HepG2 (cell line): ENCODE measurements around the gene NFE2. TPM values are rescaled to one million over a fixed set of nuclear protein-coding genes. Genes with fewer than 3 reads are reported as not detected.
A peak's percentile ranks its signal among the peaks of the same experiment; 100 is the strongest.

Experiments used
- ARHGAP35 ChIP-seq: sonication (generic); formaldehyde crosslinking; IDR thresholded peaks from 2 replicates; pipeline ENCODE4 v1.9.0; 2022; ENCODE audit warnings: mild to moderate bottlenecking, inconsistent platforms, moderate library complexity, missing genetic modification reagents, borderline replicate concordance
- CENPT ChIP-seq: sonication (generic); formaldehyde crosslinking; IDR thresholded peaks from 2 replicates; pipeline ENCODE4 v1.8.0; 2022; ENCODE audit warnings: low read depth, mild to moderate bottlenecking, moderate library complexity, missing genetic modification reagents
- DNMT3B ChIP-seq: conservative IDR thresholded peaks from 2 replicates; pipeline ENCODE4 v1.6.1; 2016; ENCODE audit warnings: missing biosample characterization, control low read depth
- ERF ChIP-seq: IDR thresholded peaks from 2 replicates; pipeline ENCODE4 v1.6.1; 2018; ENCODE audit warnings: missing biosample characterization, missing genetic modification reagents
- EZH2 ChIP-seq: conservative IDR thresholded peaks from 2 replicates; pipeline ENCODE4 v1.6.1; 2012; ENCODE audit warnings: mild to moderate bottlenecking, low read depth, low read length, moderate library complexity
- HDAC6 ChIP-seq: fragments of 200-600 bp; sonication (generic); IDR thresholded peaks from 2 replicates; pipeline ENCODE4 v1.7.0; 2017; ENCODE audit warnings: mild to moderate bottlenecking, antibody characterized with exemption, low read length, low read depth
- HNF4A ChIP-seq: sonication (generic); formaldehyde crosslinking; IDR thresholded peaks from 2 replicates; pipeline ENCODE4 v1.4.0; 2020; ENCODE audit warnings: missing genetic modification reagents
- KAT2B ChIP-seq: fragments of 150-350 bp; IDR thresholded peaks from 2 replicates; pipeline ENCODE4 v1.6.1; 2014; ENCODE audit warnings: low read depth, low read length, borderline replicate concordance
- KDM6A ChIP-seq: IDR thresholded peaks from 2 replicates; pipeline ENCODE4 v1.6.1; 2016; ENCODE audit warnings: low read depth
- KLF13 ChIP-seq: sonication (generic); formaldehyde crosslinking; IDR thresholded peaks from 2 replicates; pipeline ENCODE4 v1.4.0; 2020; ENCODE audit warnings: mild to moderate bottlenecking, missing genetic modification reagents
- MBNL3 ChIP-seq: fragments of 250-450 bp; sonication (Bioruptor Pico); conservative IDR thresholded peaks from 2 replicates; pipeline ENCODE4 v1.8.0; 2022; ENCODE audit warnings: mild to moderate bottlenecking, inconsistent platforms
- RBFOX2 ChIP-seq: fragments of 200-400 bp; formaldehyde crosslinking; IDR thresholded peaks from 2 replicates; pipeline ENCODE4 v1.6.1; 2017; ENCODE audit warnings: low read depth, mild to moderate bottlenecking, low read length
- SRF ChIP-seq: IDR thresholded peaks from 2 replicates; pipeline ENCODE4 v1.6.1; 2011; ENCODE audit warnings: mild to moderate bottlenecking, low read depth, low read length, moderate library complexity
- SUZ12 ChIP-seq: fragments of 150-350 bp; IDR thresholded peaks from 2 replicates; pipeline ENCODE4 v1.6.1; 2014; ENCODE audit warnings: low read depth, low read length
- THAP11 ChIP-seq: IDR thresholded peaks from 2 replicates; pipeline ENCODE4 v1.6.1; 2016; ENCODE audit warnings: missing biosample characterization, missing genetic modification reagents
- ZFYVE20 ChIP-seq: sonication (generic); formaldehyde crosslinking; IDR thresholded peaks from 2 replicates; pipeline ENCODE4 v1.8.0; 2023; ENCODE audit warnings: low read depth, mild to moderate bottlenecking, moderate library complexity, missing genetic modification reagents, borderline replicate concordance
- ZHX1 ChIP-seq: sonication (generic); formaldehyde crosslinking; IDR thresholded peaks from 2 replicates; pipeline ENCODE4 v1.8.1; 2022; ENCODE audit warnings: low read depth, mild to moderate bottlenecking, missing genetic modification reagents
- ZIK1 ChIP-seq: sonication (generic); formaldehyde crosslinking; IDR thresholded peaks from 2 replicates; pipeline ENCODE4 v1.5.0; 2020; ENCODE audit warnings: mild to moderate bottlenecking, low read depth, missing genetic modification reagents, borderline replicate concordance
- ZNF225 ChIP-seq: sonication (generic); formaldehyde crosslinking; IDR thresholded peaks from 2 replicates; pipeline ENCODE4 v1.4.0; 2020; ENCODE audit warnings: mild to moderate bottlenecking, missing genetic modification reagents
- ZNF530 ChIP-seq: sonication (generic); formaldehyde crosslinking; IDR thresholded peaks from 2 replicates; pipeline ENCODE4 v1.5.0; 2020; ENCODE audit warnings: low read depth, mild to moderate bottlenecking, missing genetic modification reagents
- ZNF569 ChIP-seq: sonication (generic); formaldehyde crosslinking; IDR thresholded peaks from 2 replicates; pipeline ENCODE4 v1.5.0; 2020; ENCODE audit warnings: mild to moderate bottlenecking, missing genetic modification reagents, moderate library complexity, borderline replicate concordance
- ZXDC ChIP-seq: sonication (generic); formaldehyde crosslinking; IDR thresholded peaks from 2 replicates; pipeline ENCODE4 v1.5.0; 2020; ENCODE audit warnings: mild to moderate bottlenecking, missing genetic modification reagents
- polyA plus RNA-seq, 8 experiments: library from polyadenylated mRNA; depleted of rRNA in 3 of 8; stranded (reverse) in 7 of 8; unstranded in 1 of 8; fragments of >200 nt; fragmentation: Illumina TruSeq in 4 of 8; extraction: Trizol in 4 of 8; gene quantifications; 2 replicates each; pipeline versions ENCODE4 v1.2.1 to v1.2.3, GENCODE V29; 2011 to 2016; ENCODE audit warnings: low read depth in 4 of 8, missing spikeins in 1 of 8, mixed read lengths in 1 of 8; ENCODE audit not compliant: insufficient read depth in 1 of 8
- total RNA-seq, 5 experiments: library from RNA; depleted of rRNA; stranded (reverse); fragments of >200 nt; fragmentation: Illumina TruSeq; extraction: Trizol; gene quantifications; 2 replicates each; pipeline ENCODE4 v1.2.3, GENCODE V29; 2016; ENCODE audit warnings: low read depth in 1 of 5
- TF ChIP-seq, protein P1 (sequence below): sonication (generic); formaldehyde crosslinking; conservative IDR thresholded peaks from 2 replicates; pipeline ENCODE4 v1.4.0; 2020; ENCODE audit warnings: missing genetic modification reagents

NFE2 gene
- total and polyA plus RNA-seq, 2 of the 13 experiments (the other 11 are each of a cell fraction or from before 2014, with no cell fraction given), result 4.5 to 7.8 TPM

DNA sequence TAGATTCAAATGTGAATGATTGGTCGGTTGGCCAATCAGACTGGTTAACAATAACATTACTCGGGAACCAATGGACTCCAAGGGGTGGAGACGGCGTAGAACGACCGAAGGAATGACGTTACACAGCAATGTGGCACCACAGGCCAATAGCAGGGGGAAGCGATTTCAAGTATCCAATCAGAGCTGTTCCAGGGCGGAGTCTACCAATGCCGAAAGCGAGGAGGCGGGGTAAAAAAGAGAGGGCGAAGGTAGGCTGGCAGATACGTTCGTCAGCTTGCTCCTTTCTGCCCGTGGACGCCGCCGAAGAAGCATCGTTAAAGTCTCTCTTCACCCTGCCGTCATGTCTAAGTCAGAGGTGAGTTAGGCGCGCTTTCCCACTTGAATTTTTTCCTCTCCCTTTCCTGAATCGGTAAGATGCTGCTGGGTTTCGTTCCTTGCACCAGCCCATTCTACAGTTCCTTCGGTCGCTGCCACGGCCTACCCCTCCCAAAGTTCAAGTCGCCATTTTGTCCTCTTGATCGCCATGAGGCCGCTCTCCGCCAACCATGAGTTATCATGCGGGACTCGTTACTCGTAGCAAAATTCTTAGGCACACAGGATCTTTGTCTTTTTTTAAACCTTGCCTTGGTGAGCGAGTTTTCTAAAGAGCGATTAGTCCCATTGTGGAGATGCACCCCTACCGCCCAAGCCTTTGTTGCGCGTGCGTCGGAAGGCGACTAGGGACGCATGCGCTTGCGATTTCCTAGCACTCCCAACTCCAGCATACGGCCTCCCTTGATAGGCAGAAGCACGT is 20.2 kb downstream of the NFE2 start, which contains the start of gene HNRNPA1 (continued):
- TF ChIP-seq, protein P1, sequence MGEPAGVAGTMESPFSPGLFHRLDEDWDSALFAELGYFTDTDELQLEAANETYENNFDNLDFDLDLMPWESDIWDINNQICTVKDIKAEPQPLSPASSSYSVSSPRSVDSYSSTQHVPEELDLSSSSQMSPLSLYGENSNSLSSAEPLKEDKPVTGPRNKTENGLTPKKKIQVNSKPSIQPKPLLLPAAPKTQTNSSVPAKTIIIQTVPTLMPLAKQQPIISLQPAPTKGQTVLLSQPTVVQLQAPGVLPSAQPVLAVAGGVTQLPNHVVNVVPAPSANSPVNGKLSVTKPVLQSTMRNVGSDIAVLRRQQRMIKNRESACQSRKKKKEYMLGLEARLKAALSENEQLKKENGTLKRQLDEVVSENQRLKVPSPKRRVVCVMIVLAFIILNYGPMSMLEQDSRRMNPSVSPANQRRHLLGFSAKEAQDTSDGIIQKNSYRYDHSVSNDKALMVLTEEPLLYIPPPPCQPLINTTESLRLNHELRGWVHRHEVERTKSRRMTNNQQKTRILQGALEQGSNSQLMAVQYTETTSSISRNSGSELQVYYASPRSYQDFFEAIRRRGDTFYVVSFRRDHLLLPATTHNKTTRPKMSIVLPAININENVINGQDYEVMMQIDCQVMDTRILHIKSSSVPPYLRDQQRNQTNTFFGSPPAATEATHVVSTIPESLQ (CRISPR knock-in tag), result no peak
- no peak for TF ChIP-seq ZNF530 (CRISPR knock-in tag)
- no peak for TF ChIP-seq KLF13 (CRISPR knock-in tag)
- no peak for TF ChIP-seq EZH2
- peak; percentile 85 for TF ChIP-seq RBFOX2
- TF ChIP-seq ERF (CRISPR knock-in tag), result peak; percentile 17; the same call in 1 of the 2 replicates
- no peak for TF ChIP-seq ZXDC (CRISPR knock-in tag)
- TF ChIP-seq KAT2B, result no peak
- TF ChIP-seq ZHX1, result no peak; the same call in 1 of the 2 replicates
- TF ChIP-seq ZFYVE20, result no peak
- TF ChIP-seq DNMT3B (CRISPR knock-in tag), result peak; percentile 84
- no peak for TF ChIP-seq MBNL3
- TF ChIP-seq ZNF225 (CRISPR knock-in tag), result 0 out of 2 replicates have a peak, but pooled peaks have one; percentile 47
- no peak for TF ChIP-seq ZNF569 (CRISPR knock-in tag)
- peak; percentile 50 for TF ChIP-seq THAP11 (CRISPR knock-in tag)
- TF ChIP-seq HNF4A, result peak; percentile 54
- no peak for TF ChIP-seq ARHGAP35 (CRISPR knock-in tag)
- no peak for TF ChIP-seq ZIK1
- TF ChIP-seq SRF, result no peak
- TF ChIP-seq HDAC6, result no peak; the same call in 1 of the 2 replicates
- TF ChIP-seq SUZ12, result no peak
- peak; percentile 11; the same call in 1 of the 2 replicates for TF ChIP-seq CENPT (CRISPR knock-in tag)
- TF ChIP-seq KDM6A (CRISPR knock-in tag), result no peak
